K562 (cell line): ENCODE measurements around the gene CD101. TPM values are rescaled to one million over a fixed set of nuclear protein-coding genes. Genes with fewer than 3 reads are reported as not detected.

ENCODE experiments used
- ATAC-seq: fragments of 200-7000 bp; cut with Tn5 transposase; 3 replicates; pipeline ENCODE4 v1.9.1; 2020; ENCODE audit warnings: moderate library complexity
- BruUV-seq: library from RNA; stranded (reverse); fragments of 400-500 nt; replicated peaks from 2 replicates; lab custom pipeline; 2021; lab: Mats Ljungman, UMichigan
- CTCF ChIA-PET: fragments of 300-600 bp; formaldehyde crosslinking; extraction: SDS; loops from one replicate; lab custom pipeline; 2021; ENCODE audit warnings: low intra/inter-chr PET ratio; lab: Yijun Ruan, JAX
- POLR2A ChIA-PET: fragments of 300-600, 350-650 bp; sonication (Branson Sonifier 250); formaldehyde crosslinking; extraction: SDS; loops from one replicate; lab custom pipeline; 2021; ENCODE audit warnings: antibody characterized with exemption, inconsistent platforms; lab: Yijun Ruan, JAX
- DNase-seq, 4 experiments: peaks; one replicate each; pipeline versions ENCODE4 v3.0.0 to v3.0.0-alpha.2; 2011 to 2018; ENCODE audit warnings: low spot score in 3 of 4, mixed read lengths in 3 of 4; ENCODE audit errors: extremely low read depth in 1 of 4
- FAIRE-seq: peaks from 2 replicates; lab custom pipeline; 2011; peaks lifted over from hg19 to GRCh38; lab: Jason Lieb, UNC
- H2AFZ ChIP-seq: 2 replicates; pipeline ENCODE4 v1.6.0; 2011; ENCODE audit warnings: low read depth, low read length, control low read depth, inconsistent platforms
- H3K27ac ChIP-seq: fragments of 200-600 bp; 3 replicates; pipeline ENCODE4 v1.8.0; 2011; ENCODE audit warnings: low read depth, mild to moderate bottlenecking, control low read depth, inconsistent platforms, low read length, moderate library complexity, mixed read lengths; ENCODE audit errors: extremely low read depth
- H3K27me3 ChIP-seq, 2 experiments: fragments of 300-600 bp in 1 of 2; 2 replicates in 1 of 2; 3 replicates in 1 of 2; pipeline versions ENCODE4 v1.6.0 to v1.8.0; 2011; ENCODE audit warnings: inconsistent platforms in 2 of 2, low read length in 2 of 2, mild to moderate bottlenecking in 1 of 2, mixed read lengths in 1 of 2, moderate library complexity in 1 of 2; ENCODE audit not compliant: control insufficient read depth in 2 of 2, insufficient read depth in 2 of 2
- H3K36me3 ChIP-seq: fragments of 300-600 bp; 3 replicates; pipeline ENCODE4 v1.8.0; 2011; ENCODE audit warnings: mild to moderate bottlenecking, low read length, inconsistent platforms; ENCODE audit not compliant: control insufficient read depth, insufficient read depth
- H3K4me1 ChIP-seq, 2 experiments: fragments of 200-600 bp in 1 of 2; replicated peaks in 1 of 2; 2 replicates in 1 of 2; 3 replicates in 1 of 2; pipeline versions ENCODE4 v1.5.1 to v1.8.0; 2011; ENCODE audit warnings: inconsistent platforms in 2 of 2, low read length in 2 of 2, mild to moderate bottlenecking in 1 of 2, mixed read lengths in 1 of 2, moderate library complexity in 1 of 2; ENCODE audit not compliant: control insufficient read depth in 2 of 2, insufficient read depth in 2 of 2
- H3K4me2 ChIP-seq: 2 replicates; pipeline ENCODE4 v1.6.1; 2011; ENCODE audit warnings: low read length, control low read depth, inconsistent platforms, mixed read lengths; ENCODE audit not compliant: insufficient read depth
- H3K4me3 ChIP-seq: fragments of 200-600 bp; sonication (generic), shearing (Covaris generic); 2 replicates; pipeline ENCODE4 v1.5.1; 2016; ENCODE audit warnings: control low read depth, inconsistent platforms
- H3K79me2 ChIP-seq: fragments of 200-600 bp; 3 replicates; pipeline ENCODE4 v1.8.0; 2011; ENCODE audit warnings: low read length, inconsistent platforms; ENCODE audit not compliant: control insufficient read depth, insufficient read depth
- H3K9ac ChIP-seq, 2 experiments: 2 replicates each; pipeline versions ENCODE4 v1.6.0 to v1.6.1; 2011; ENCODE audit warnings: low read depth in 2 of 2, low read length in 2 of 2, control low read depth in 1 of 2, inconsistent platforms in 1 of 2, mild to moderate bottlenecking in 1 of 2, mixed read lengths in 1 of 2; ENCODE audit not compliant: insufficient read depth in 1 of 2
- H3K9me1 ChIP-seq: one replicate; pipeline ENCODE4 v1.6.0; 2011; ENCODE audit warnings: inconsistent platforms, mild to moderate bottlenecking, low read length, moderate library complexity; ENCODE audit not compliant: control insufficient read depth, insufficient read depth
- H3K9me3 ChIP-seq: replicated peaks from 2 replicates; pipeline ENCODE4 v1.5.1; 2011; ENCODE audit warnings: low read depth, low read length, inconsistent platforms; ENCODE audit not compliant: control insufficient read depth, insufficient read depth
- H4K20me1 ChIP-seq: replicated peaks from 2 replicates; pipeline ENCODE4 v1.6.1; 2011; ENCODE audit warnings: low read length, inconsistent platforms, mixed read lengths; ENCODE audit not compliant: control insufficient read depth, insufficient read depth
- ADNP ChIP-seq: fragments of 200-800 bp; sonication (Bioruptor generic); IDR thresholded peaks from 2 replicates; pipeline ENCODE4 v1.6.1; 2016; ENCODE audit warnings: missing genetic modification characterization, missing compliant biosample characterization
- BRD4 ChIP-seq: fragments of 200-600 bp; sonication (generic); IDR thresholded peaks from 2 replicates; pipeline ENCODE4 v1.6.1; 2017; ENCODE audit warnings: inconsistent platforms
- LARP7 ChIP-seq: fragments of 450-650 bp; IDR thresholded peaks from 2 replicates; pipeline ENCODE4 v1.6.1; 2016
- MIER1 ChIP-seq: fragments of 450-650 bp; IDR thresholded peaks from 2 replicates; pipeline ENCODE4 v1.6.1; 2016; ENCODE audit warnings: antibody characterized with exemption, mild to moderate bottlenecking, low read depth
- POLR3A ChIP-seq: IDR thresholded peaks from 2 replicates; pipeline ENCODE4 v1.6.1; 2011; ENCODE audit warnings: borderline replicate concordance, mild to moderate bottlenecking, moderate library complexity; ENCODE audit not compliant: insufficient read length, insufficient read depth; ENCODE audit errors: extremely low read depth
- RFX5 ChIP-seq: IDR thresholded peaks from 2 replicates; pipeline ENCODE4 v1.6.1; 2011; ENCODE audit warnings: low read depth, mild to moderate bottlenecking, improper control_type of control experiment, low read length
- SREBF2 ChIP-seq: sonication (generic); formaldehyde crosslinking; IDR thresholded peaks from 2 replicates; pipeline ENCODE4 v1.4.0; 2020; ENCODE audit warnings: mild to moderate bottlenecking, missing genetic modification reagents
- ZBTB9 ChIP-seq: fragments of 450-650 bp; formaldehyde crosslinking; IDR thresholded peaks from 2 replicates; pipeline ENCODE4 v1.4.0; 2020; ENCODE audit warnings: mild to moderate bottlenecking, moderate library complexity
- ZFX ChIP-seq: sonication (generic); formaldehyde crosslinking; IDR thresholded peaks from 2 replicates; pipeline ENCODE4 v1.8.0; 2022; ENCODE audit warnings: mild to moderate bottlenecking, missing genetic modification reagents, moderate library complexity
- ZNF354B ChIP-seq: fragments of 250-450 bp; sonication (Bioruptor Pico); IDR thresholded peaks from 2 replicates; pipeline ENCODE4 v1.4.0; 2020
- ZNF398 ChIP-seq: fragments of 250-450 bp; sonication (Bioruptor Pico); IDR thresholded peaks from 2 replicates; pipeline ENCODE4 v1.8.0; 2021; ENCODE audit warnings: moderate library complexity, mild to moderate bottlenecking, inconsistent platforms
- ZNF431 ChIP-seq: sonication (generic); formaldehyde crosslinking; IDR thresholded peaks from 2 replicates; pipeline ENCODE4 v1.8.0; 2022; ENCODE audit warnings: mild to moderate bottlenecking, missing genetic modification reagents
- ZNF764 ChIP-seq: fragments of 250-450 bp; sonication (Bioruptor Pico); IDR thresholded peaks from 2 replicates; pipeline ENCODE4 v1.4.0; 2020; ENCODE audit warnings: low read depth, mild to moderate bottlenecking, moderate library complexity
- ZNF77 ChIP-seq: fragments of 250-450 bp; sonication (Bioruptor Pico); IDR thresholded peaks from 2 replicates; pipeline ENCODE4 v1.5.0; 2020
- WGBS: fragments of 100-300 bp; shearing (Covaris generic); methylation state at CpG from one replicate; pipeline ENCODE4 v1.1.6; 2016; ENCODE audit warnings: low coverage, mixed read lengths; ENCODE audit not compliant: insufficient coverage; ENCODE audit errors: missing lambda C conversion rate; 5-methylcytosine and 5-hydroxymethylcytosine counted together
- in situ Hi-C: fragments of 300-500 bp; cut with MboI; formaldehyde crosslinking; loops from 4 replicates; pipeline ENCODE4 v1.15.0; 2018; ENCODE audit warnings: inconsistent platforms, mixed read lengths
- intact Hi-C: fragments of 100-400 bp; cut with micrococcal nuclease; formaldehyde crosslinking; loops from 2 replicates; pipeline ENCODE4 v1.14.2; 2022
- polyA plus RNA-seq, 8 experiments: library from polyadenylated mRNA; depleted of rRNA in 4 of 8; stranded (reverse) in 5 of 8; unstranded in 3 of 8; fragments of >200 nt; fragmentation: Nextera tagmentation in 2 of 8; fragmentation: Illumina TruSeq in 1 of 8; extraction: Ambion mirVana in 2 of 8; extraction: Trizol in 1 of 8; gene quantifications; 2 replicates each; pipeline versions ENCODE4 v1.2.1 to v1.2.3, GENCODE V29; 2011 to 2014; ENCODE audit warnings: inconsistent platforms in 1 of 8, missing spikeins in 1 of 8
- total RNA-seq, 7 experiments: library from RNA; depleted of rRNA in 6 of 7; stranded (reverse); fragments of >200 nt in 6 of 7; fragmentation: Illumina TruSeq in 2 of 7; extraction: Trizol in 2 of 7; gene quantifications; 2 replicates each; pipeline versions ENCODE4 v1.2.1 to v1.2.3, GENCODE V29; 2011 to 2021; ENCODE audit warnings: low replicate concordance in 1 of 7

The CD101 gene
- total and polyA plus RNA-seq, 9 of the 15 experiments (the other 6 are each of a cell fraction or from before 2014, with no cell fraction given): 0.04 to 1.1 (median 0.20) TPM

DNA sequence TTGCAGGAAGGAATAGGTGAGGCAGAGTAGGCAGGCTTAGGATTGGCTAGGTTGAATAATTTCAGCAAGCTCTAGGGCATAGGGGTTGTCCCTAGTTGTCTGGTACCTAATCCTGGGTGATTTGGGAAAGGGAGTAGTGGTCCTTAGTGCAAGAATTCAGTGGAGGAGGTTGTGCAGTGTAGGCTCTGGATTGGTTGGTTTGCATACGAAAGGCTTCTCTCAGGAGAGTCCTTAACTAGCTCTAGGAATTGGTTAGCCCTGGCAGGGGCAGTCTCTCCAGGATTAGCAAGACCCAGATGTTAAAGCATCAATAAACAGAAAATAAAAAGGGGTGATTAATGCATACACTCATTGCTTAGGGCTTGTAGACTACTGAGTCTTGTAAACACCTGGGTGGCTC lies 9.6 kb upstream of the CD101 start:
- Histone ChIP-seq H4K20me1 (no peaks in the 10 kb centered on the region), H3K4me1 (no peaks in the 10 kb centered on the region), H3K9me3 (no peaks in the 10 kb centered on the region), H3K4me3 (no peak overlapping the region), H3K27me3 (no peaks in the 10 kb centered on the region), H3K9me1 (no peaks in the 10 kb centered on the region), H3K36me3 (peaks cover 14% of the 10 kb centered on the region; the same call in 2 of the 3 replicates), H3K9ac (no peak overlapping the region), H2AFZ (no peak overlapping the region), H3K27ac (no peak overlapping the region), H3K79me2 (no peaks in the 10 kb centered on the region), H3K4me2 (no peak overlapping the region)
- ChIA-PET POLR2A (interaction anchor here (0.6 to 1.7 kb wide), 2 partner anchors 8 to 213 kb away, joined by 3 to 5 read pairs; no protein-coding TSS in a partner anchor), CTCF (no interaction called here)
- FAIRE-seq: no peak
- intact Hi-C loops: no loop called here
- BruUV-seq: no TSS peak
- 73% methylated on average over 1 of the region's 1 CpG for WGBS
- no peak for ATAC-seq
- in situ Hi-C loops: no loop called here
- DNase-seq: no peak
- TF ChIP-seq BRD4 (no peak), ZNF431 (CRISPR knock-in tag) (no peak), RFX5 (no peak), ZNF354B (CRISPR knock-in tag) (no peak), ZNF77 (CRISPR knock-in tag) (no peak), ZNF764 (CRISPR knock-in tag) (no peak), LARP7 (no peak), POLR3A (no peak), ZBTB9 (no peak), ZNF398 (CRISPR knock-in tag) (no peak), ZFX (CRISPR knock-in tag) (no peak), MIER1 (no peak), ADNP (tag) (no peak), SREBF2 (CRISPR knock-in tag) (no peak)
